Endothelial cell of umbilical vein (primary cell): ENCODE measurements around the gene C2CD5. TPM values are rescaled to one million over a fixed set of nuclear protein-coding genes. Genes with fewer than 3 reads are reported as not detected.
A peak's percentile ranks its signal among the peaks of the same experiment; 100 is the strongest.

ENCODE experiments used
- BruUV-seq: library from RNA; stranded (reverse); fragments of 400-500 nt; replicated peaks from 2 replicates; lab custom pipeline; 2021; lab: Mats Ljungman, UMichigan
- CTCF ChIA-PET: fragments of 300-600, 350-600 bp; sonication (Branson Sonifier 250); formaldehyde crosslinking; loops from one replicate; lab custom pipeline; 2021; ENCODE audit warnings: antibody characterized with exemption, inconsistent platforms; lab: Charles Lee
- POLR2A ChIA-PET: fragments of 300-600, 350-600 bp; sonication (Branson Sonifier 250); formaldehyde crosslinking; loops from one replicate; lab custom pipeline; 2021; ENCODE audit warnings: antibody characterized with exemption, inconsistent platforms; lab: Charles Lee
- DNase-seq: peaks from one replicate; pipeline ENCODE4 v3.0.0-alpha.2; 2011; ENCODE audit warnings: low read depth, low spot score
- FAIRE-seq: peaks from 2 replicates; lab custom pipeline; 2011; peaks lifted over from hg19 to GRCh38; lab: Jason Lieb, UNC
- H2AFZ ChIP-seq: 2 replicates; pipeline ENCODE4 v1.6.0; 2012; ENCODE audit warnings: low read depth, low read length, control low read depth, inconsistent platforms
- H3K27ac ChIP-seq: 2 replicates; pipeline ENCODE4 v1.5.1; 2011; ENCODE audit warnings: low read depth, mild to moderate bottlenecking, control low read depth, low read length, moderate library complexity; ENCODE audit not compliant: insufficient read depth
- H3K27me3 ChIP-seq, 2 experiments: 2 replicates each; pipeline versions ENCODE4 v1.6.0 to v1.6.1; 2011; ENCODE audit warnings: low read length in 2 of 2, mixed read lengths in 1 of 2; ENCODE audit not compliant: control insufficient read depth in 2 of 2, insufficient read depth in 2 of 2
- H3K36me3 ChIP-seq, 2 experiments: 2 replicates in 1 of 2; 3 replicates in 1 of 2; pipeline ENCODE4 v1.5.1; 2011; ENCODE audit warnings: low read length in 2 of 2, mild to moderate bottlenecking in 1 of 2, moderate library complexity in 1 of 2; ENCODE audit not compliant: control insufficient read depth in 2 of 2, insufficient read depth in 2 of 2; ENCODE audit errors: extremely low read depth in 1 of 2
- H3K4me1 ChIP-seq: 3 replicates; pipeline ENCODE4 v1.5.1; 2011; ENCODE audit warnings: mild to moderate bottlenecking, low read length; ENCODE audit not compliant: control insufficient read depth, insufficient read depth; ENCODE audit errors: extremely low read depth
- H3K4me2 ChIP-seq: 2 replicates; pipeline ENCODE4 v1.6.1; 2011; ENCODE audit warnings: low read length, control low read depth, mixed read lengths; ENCODE audit not compliant: insufficient read depth
- H3K4me3 ChIP-seq, 3 experiments: fragments of 200-600 bp in 1 of 3; sonication (generic), shearing (Covaris generic) in 1 of 3; replicated peaks in 1 of 3; 2 replicates each; pipeline ENCODE4 v1.5.1; 2011 to 2016; ENCODE audit warnings: control low read depth in 3 of 3, low read length in 3 of 3, mild to moderate bottlenecking in 2 of 3, inconsistent platforms in 1 of 3, low read depth in 1 of 3, moderate library complexity in 1 of 3; ENCODE audit not compliant: insufficient read depth in 1 of 3
- H3K79me2 ChIP-seq: 2 replicates; pipeline ENCODE4 v1.6.0; 2012; ENCODE audit warnings: low read length, inconsistent platforms; ENCODE audit not compliant: control insufficient read depth, insufficient read depth
- H3K9ac ChIP-seq: replicated peaks from 2 replicates; pipeline ENCODE3; 2011; ENCODE audit warnings: low read length, control low read depth; ENCODE audit not compliant: insufficient read depth; ENCODE audit errors: extremely low read depth
- H3K9me1 ChIP-seq: replicated peaks from 3 replicates; pipeline ENCODE4 v1.6.0; 2011; ENCODE audit warnings: mild to moderate bottlenecking, low read length; ENCODE audit not compliant: control insufficient read depth, insufficient read depth; ENCODE audit errors: extremely low read depth
- H3K9me3 ChIP-seq: replicated peaks from 2 replicates; pipeline ENCODE4 v1.5.1; 2012; ENCODE audit warnings: low read length, inconsistent platforms; ENCODE audit not compliant: control insufficient read depth, insufficient read depth
- H4K20me1 ChIP-seq: replicated peaks from 2 replicates; pipeline ENCODE3; 2011; ENCODE audit warnings: mild to moderate bottlenecking, low read length; ENCODE audit not compliant: control insufficient read depth, insufficient read depth; ENCODE audit errors: extremely low read depth
- EZH2 ChIP-seq: IDR thresholded peaks from 2 replicates; pipeline ENCODE4 v1.6.1; 2012; ENCODE audit warnings: borderline replicate concordance, low read depth, mild to moderate bottlenecking, moderate library complexity, low read length, inconsistent platforms; ENCODE audit not compliant: severe bottlenecking
- FOS ChIP-seq: IDR thresholded peaks from 2 replicates; pipeline ENCODE4 v1.6.1; 2011; ENCODE audit warnings: mild to moderate bottlenecking, low read length, moderate library complexity, borderline replicate concordance; ENCODE audit not compliant: insufficient read depth
- GATA2 ChIP-seq: IDR thresholded peaks from 2 replicates; pipeline ENCODE4 v1.7.0; 2011; ENCODE audit warnings: low read depth, mild to moderate bottlenecking, moderate library complexity, mixed read lengths, low read length; ENCODE audit not compliant: insufficient read length, insufficient read depth
- JUN ChIP-seq: IDR thresholded peaks from 2 replicates; pipeline ENCODE4 v1.6.1; 2011; ENCODE audit warnings: borderline replicate concordance, low read depth; ENCODE audit not compliant: insufficient read length, insufficient read depth
- MYC ChIP-seq: IDR thresholded peaks from one replicate; pipeline ENCODE4 v1.6.1; 2011; ENCODE audit warnings: mild to moderate bottlenecking, low read depth, low read length
- POLR2A ChIP-seq: IDR thresholded peaks from 2 replicates; pipeline ENCODE4 v1.6.1; 2012; ENCODE audit warnings: low read depth, mild to moderate bottlenecking, control low read depth, low read length
- POLR2AphosphoS5 ChIP-seq: IDR thresholded peaks from 2 replicates; pipeline ENCODE4 v1.6.1; 2012; ENCODE audit warnings: low read depth, mild to moderate bottlenecking, control low read depth, low read length, moderate library complexity; ENCODE audit not compliant: insufficient read depth
- dilution Hi-C: fragments of 300-500 bp; cut with MboI; formaldehyde crosslinking; loops from one replicate; pipeline ENCODE4 v1.15.0; 2019; ENCODE audit warnings: low sequenced_read_pairs; ENCODE audit not compliant: extremely low pct_ligation_motif_present
- intact Hi-C: fragments of 100-400 bp; cut with micrococcal nuclease; formaldehyde crosslinking; loops from one replicate; pipeline ENCODE4 v1.10.0; 2022
- polyA plus RNA-seq, 4 experiments: library from polyadenylated mRNA; depleted of rRNA in 3 of 4; stranded (reverse) in 3 of 4; unstranded in 1 of 4; fragments of >200 nt; gene quantifications; 2 replicates each; pipeline versions ENCODE4 v1.2.1 to v1.2.3, GENCODE V29; 2011 to 2012; ENCODE audit warnings: missing spikeins in 1 of 4
- total RNA-seq: library from RNA; stranded (reverse); gene quantifications from 2 replicates; pipeline ENCODE4 v1.2.3, GENCODE V29; 2021
- TF ChIP-seq, protein P1 (sequence below): IDR thresholded peaks from 2 replicates; pipeline ENCODE4 v1.6.1; 2011; ENCODE audit not compliant: insufficient read depth, insufficient read length
- TF ChIP-seq, protein P2 (sequence below), 2 donors: IDR thresholded peaks; 1 replicate in 1 of 2; 2 replicates in 1 of 2; pipeline ENCODE4 v1.5.1; 2011; ENCODE audit warnings: low read length in 2 of 2, mild to moderate bottlenecking in 2 of 2, moderate library complexity in 2 of 2, control low read depth in 1 of 2, inconsistent platforms in 1 of 2, low read depth in 1 of 2; ENCODE audit not compliant: insufficient read depth in 1 of 2; ENCODE audit errors: extremely low read depth in 1 of 2

C2CD5 gene
- total and polyA plus RNA-seq, 2 donors (not counting 3 experiments of a cell fraction or from before 2014, with no cell fraction given), result 12.9 to 32.9 TPM

GRCh38 chr12:22527999-22528398, 16.3 kb downstream of the C2CD5 start:
- no peak for FAIRE-seq

More at GRCh38 chr12:22527999-22528398, 16.3 kb downstream of the C2CD5 start:
- intact Hi-C loops (loop anchor here (1.0 to 10.0 kb wide), 3 partner anchors 16 to 873 kb away; partner anchors contain the start of genes C2CD5, ETNK1 and LDHB), dilution Hi-C loops (no loop called here)
- H3K79me2 ChIP-seq, result no peaks in the 10 kb centered on the region
- TF ChIP-seq POLR2A, result no peak
- no peak for TF ChIP-seq EZH2
- peak; percentile 52 for TF ChIP-seq FOS
- no peak for TF ChIP-seq POLR2AphosphoS5
- no peak for TF ChIP-seq MYC
- TF ChIP-seq, protein P1, sequence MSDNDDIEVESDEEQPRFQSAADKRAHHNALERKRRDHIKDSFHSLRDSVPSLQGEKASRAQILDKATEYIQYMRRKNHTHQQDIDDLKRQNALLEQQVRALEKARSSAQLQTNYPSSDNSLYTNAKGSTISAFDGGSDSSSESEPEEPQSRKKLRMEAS, result no peak
- TF ChIP-seq JUN, result peak; percentile 68
- TF ChIP-seq, protein P2, sequence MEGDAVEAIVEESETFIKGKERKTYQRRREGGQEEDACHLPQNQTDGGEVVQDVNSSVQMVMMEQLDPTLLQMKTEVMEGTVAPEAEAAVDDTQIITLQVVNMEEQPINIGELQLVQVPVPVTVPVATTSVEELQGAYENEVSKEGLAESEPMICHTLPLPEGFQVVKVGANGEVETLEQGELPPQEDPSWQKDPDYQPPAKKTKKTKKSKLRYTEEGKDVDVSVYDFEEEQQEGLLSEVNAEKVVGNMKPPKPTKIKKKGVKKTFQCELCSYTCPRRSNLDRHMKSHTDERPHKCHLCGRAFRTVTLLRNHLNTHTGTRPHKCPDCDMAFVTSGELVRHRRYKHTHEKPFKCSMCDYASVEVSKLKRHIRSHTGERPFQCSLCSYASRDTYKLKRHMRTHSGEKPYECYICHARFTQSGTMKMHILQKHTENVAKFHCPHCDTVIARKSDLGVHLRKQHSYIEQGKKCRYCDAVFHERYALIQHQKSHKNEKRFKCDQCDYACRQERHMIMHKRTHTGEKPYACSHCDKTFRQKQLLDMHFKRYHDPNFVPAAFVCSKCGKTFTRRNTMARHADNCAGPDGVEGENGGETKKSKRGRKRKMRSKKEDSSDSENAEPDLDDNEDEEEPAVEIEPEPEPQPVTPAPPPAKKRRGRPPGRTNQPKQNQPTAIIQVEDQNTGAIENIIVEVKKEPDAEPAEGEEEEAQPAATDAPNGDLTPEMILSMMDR (IDR thresholded peaks at IDR 0.05; ENCODE audit: extremely low read depth in 1 of 2, insufficient read depth in 1 of 2, low read depth in 1 of 2, low read length in 2 of 2), result no peak
- no peak for TF ChIP-seq GATA2
- peaks cover 43% of the 10 kb centered on the region for H3K4me1 ChIP-seq
- H3K4me3 ChIP-seq, result no peak overlapping the region
- H3K36me3 ChIP-seq, result peaks cover 3 to 6% of the 10 kb centered on the region in 2 experiments
- H3K27ac ChIP-seq, result peak overlapping the region; percentile 75
- H3K9ac ChIP-seq, result peak overlapping the region; percentile 63
- ChIA-PET POLR2A (interaction anchor here (0.8 kb wide), 1 partner anchor 17 kb away, joined by 4 read pairs; the partner anchor contains the start of gene C2CD5), CTCF (interaction anchor here (0.7 to 1.9 kb wide), 8 partner anchors 8 to 157 kb away, joined by 3 to 23 read pairs (median 3); partner anchors contain the start of gene C2CD5)
- H3K27me3 ChIP-seq, result no peaks in the 10 kb centered on the region
- no TSS peak for BruUV-seq
- peak; percentile 71 for DNase-seq
- H2AFZ ChIP-seq, result peak overlapping the region; percentile 2
- H4K20me1 ChIP-seq, result no peaks in the 10 kb centered on the region
- H3K4me2 ChIP-seq, result peak overlapping the region; percentile 52
- no peaks in the 10 kb centered on the region for H3K9me1 ChIP-seq
- no peaks in the 10 kb centered on the region for H3K9me3 ChIP-seq
